HepG2 (cell line): Measurements from ENCODE around the gene GNG7. TPM values are rescaled to one million over a fixed set of nuclear protein-coding genes. Genes with fewer than 3 reads are reported as not detected.

Source experiments
- AKAP8 ChIP-seq: sonication (generic); formaldehyde crosslinking; IDR thresholded peaks from 2 replicates; pipeline ENCODE4 v1.5.1; 2020; ENCODE audit warnings: mild to moderate bottlenecking, missing genetic modification reagents
- BCL6 ChIP-seq: IDR thresholded peaks from 2 replicates; pipeline ENCODE4 v1.6.1; 2016; ENCODE audit warnings: missing genetic modification reagents, missing compliant biosample characterization
- CC2D1A ChIP-seq: sonication (generic); formaldehyde crosslinking; IDR thresholded peaks from 2 replicates; pipeline ENCODE4 v1.8.1; 2023; ENCODE audit warnings: mild to moderate bottlenecking, missing genetic modification reagents
- FOXA1 ChIP-seq, 2 experiments: fragments of 450-650 bp in 1 of 2; sonication (generic) in 1 of 2; formaldehyde crosslinking in 1 of 2; IDR thresholded peaks; 2 replicates each; pipeline versions ENCODE4 v1.4.0 to v1.6.1; 2016 to 2020; ENCODE audit warnings: missing genetic modification reagents in 1 of 2
- HNRNPH1 ChIP-seq: fragments of 200-400 bp; formaldehyde crosslinking; optimal IDR thresholded peaks from 2 replicates; pipeline ENCODE3; 2017; ENCODE audit warnings: mild to moderate bottlenecking, low read depth, low read length
- KDM1A ChIP-seq: IDR thresholded peaks from 2 replicates; pipeline ENCODE4 v1.6.1; 2016; ENCODE audit warnings: missing compliant biosample characterization
- NFKB2 ChIP-seq: sonication (generic); formaldehyde crosslinking; IDR thresholded peaks from 2 replicates; pipeline ENCODE4 v1.4.0; 2020; ENCODE audit warnings: missing genetic modification reagents, borderline replicate concordance
- NFRKB ChIP-seq: fragments of 450-650 bp; IDR thresholded peaks from 2 replicates; pipeline ENCODE4 v1.6.1; 2017
- NFYB ChIP-seq: sonication (generic); formaldehyde crosslinking; IDR thresholded peaks from 2 replicates; pipeline ENCODE4 v1.4.0; 2020; ENCODE audit warnings: missing genetic modification reagents
- NR2F6 ChIP-seq, 2 experiments: IDR thresholded peaks; 2 replicates each; pipeline ENCODE4 v1.6.1; 2016; ENCODE audit warnings: antibody characterized with exemption in 1 of 2, mild to moderate bottlenecking in 1 of 2
- RFX3 ChIP-seq: IDR thresholded peaks from 2 replicates; pipeline ENCODE4 v1.6.1; 2016; ENCODE audit warnings: missing biosample characterization, missing genetic modification reagents
- SALL2 ChIP-seq: sonication (generic); formaldehyde crosslinking; IDR thresholded peaks from 2 replicates; pipeline ENCODE4 v1.8.1; 2023; ENCODE audit warnings: mild to moderate bottlenecking, missing genetic modification reagents, inconsistent platforms
- SIN3B ChIP-seq: fragments of 150-350 bp; IDR thresholded peaks from 2 replicates; pipeline ENCODE4 v1.6.1; 2014; ENCODE audit warnings: low read length
- SYNCRIP ChIP-seq: fragments of 200-400 bp; formaldehyde crosslinking; IDR thresholded peaks from 2 replicates; pipeline ENCODE4 v1.6.1; 2018; ENCODE audit warnings: mild to moderate bottlenecking, low read depth, low read length; ENCODE audit not compliant: insufficient read depth
- TERF1 ChIP-seq: sonication (generic); formaldehyde crosslinking; IDR thresholded peaks from 2 replicates; pipeline ENCODE4 v1.8.0; 2022; ENCODE audit warnings: mild to moderate bottlenecking, missing genetic modification reagents, moderate library complexity
- UBTF ChIP-seq: sonication (generic); formaldehyde crosslinking; IDR thresholded peaks from 2 replicates; pipeline ENCODE4 v1.4.0; 2020; ENCODE audit warnings: mild to moderate bottlenecking, missing genetic modification reagents
- ZBTB20 ChIP-seq: sonication (generic); formaldehyde crosslinking; IDR thresholded peaks from 2 replicates; pipeline ENCODE4 v1.8.1; 2023; ENCODE audit warnings: missing genetic modification reagents, low read depth, mild to moderate bottlenecking, borderline replicate concordance
- ZBTB26 ChIP-seq: IDR thresholded peaks from 2 replicates; pipeline ENCODE4 v1.6.1; 2016; ENCODE audit warnings: missing compliant biosample characterization, missing genetic modification reagents, borderline replicate concordance
- ZBTB37 ChIP-seq: sonication (generic); formaldehyde crosslinking; IDR thresholded peaks from 2 replicates; pipeline ENCODE4 v1.4.0; 2020; ENCODE audit warnings: mild to moderate bottlenecking, missing genetic modification reagents
- ZNF317 ChIP-seq: sonication (generic); formaldehyde crosslinking; IDR thresholded peaks from 2 replicates; pipeline ENCODE4 v1.5.0; 2020; ENCODE audit warnings: mild to moderate bottlenecking, missing genetic modification reagents
- ZNF367 ChIP-seq: sonication (generic); formaldehyde crosslinking; IDR thresholded peaks from 2 replicates; pipeline ENCODE4 v1.4.0; 2020; ENCODE audit warnings: missing genetic modification reagents, borderline replicate concordance
- ZNF550 ChIP-seq: sonication (generic); formaldehyde crosslinking; IDR thresholded peaks from 2 replicates; pipeline ENCODE4 v1.4.0; 2020; ENCODE audit warnings: mild to moderate bottlenecking, missing genetic modification reagents, borderline replicate concordance
- ZNF749 ChIP-seq: sonication (generic); formaldehyde crosslinking; IDR thresholded peaks from 2 replicates; pipeline ENCODE4 v1.8.0; 2022; ENCODE audit warnings: mild to moderate bottlenecking, missing genetic modification reagents, moderate library complexity, borderline replicate concordance
- polyA plus RNA-seq, 8 experiments: library from polyadenylated mRNA; depleted of rRNA in 3 of 8; stranded (reverse) in 7 of 8; unstranded in 1 of 8; fragments of >200 nt; fragmentation: Illumina TruSeq in 4 of 8; extraction: Trizol in 4 of 8; gene quantifications; 2 replicates each; pipeline versions ENCODE4 v1.2.1 to v1.2.3, GENCODE V29; 2011 to 2016; ENCODE audit warnings: low read depth in 4 of 8, missing spikeins in 1 of 8, mixed read lengths in 1 of 8; ENCODE audit not compliant: insufficient read depth in 1 of 8
- total RNA-seq, 5 experiments: library from RNA; depleted of rRNA; stranded (reverse); fragments of >200 nt; fragmentation: Illumina TruSeq; extraction: Trizol; gene quantifications; 2 replicates each; pipeline ENCODE4 v1.2.3, GENCODE V29; 2016; ENCODE audit warnings: low read depth in 1 of 5

GNG7 gene
- total and polyA plus RNA-seq, 2 of the 13 experiments (the other 11 are each of a cell fraction or from before 2014, with no cell fraction given) = 1.4 to 3.3 TPM

- TF ChIP-seq UBTF (peak; percentile 68), AKAP8 (peak; percentile 52; the same call in 1 of the 2 replicates), ZBTB37 (CRISPR knock-in tag) (no peak), ZNF749 (CRISPR knock-in tag) (0 out of 2 replicates have a peak, but pooled peaks have one; percentile 34), KDM1A (CRISPR knock-in tag) (no peak), ZBTB20 (CRISPR knock-in tag) (peak; percentile 57; the same call in 1 of the 2 replicates), SYNCRIP (no peak), CC2D1A (CRISPR knock-in tag) (no peak), ZNF317 (CRISPR knock-in tag) (no peak), NR2F6 (IDR thresholded peaks at IDR 0.05) (no peak), NR2F6 (CRISPR knock-in tag; IDR thresholded peaks at IDR 0.05) (peak; percentile 47), SALL2 (CRISPR knock-in tag) (no peak; the same call in 1 of the 2 replicates), TERF1 (CRISPR knock-in tag) (peak; percentile 67; the same call in 1 of the 2 replicates), NFRKB (no peak), FOXA1 (IDR thresholded peaks at IDR 0.05) (no peak), FOXA1 (CRISPR knock-in tag; IDR thresholded peaks at IDR 0.05) (peak; percentile 71; the same call in 1 of the 2 replicates), NFKB2 (no peak), ZNF550 (CRISPR knock-in tag) (no peak), ZNF367 (CRISPR knock-in tag) (no peak), HNRNPH1 (no peak), NFYB (no peak), SIN3B (no peak), ZBTB26 (CRISPR knock-in tag) (peak; percentile 72; the same call in 1 of the 2 replicates), BCL6 (CRISPR knock-in tag) (peak; percentile 70), RFX3 (CRISPR knock-in tag) (no peak)
Observed at GRCh38 chr19:2575734-2576481, 126.6 kb downstream of the GNG7 start (continued).
